Stimulated activated CD8-positive, alpha-beta memory T cell treated with anti-CD3 and anti-CD28 coated beads, Interleukin-7, amount 100 ng/mL, for 4 hours (primary cell): ENCODE data around the gene DNASE2.
"Not testable (repeated sequence)": the region's sequence is repeated elsewhere in the genome, so short reads cannot be mapped to it uniquely, and the experiment has no call there.

ENCODE experiments used
- DNase-seq, 2 donors: peaks; one replicate each; pipeline ENCODE4 v3.0.0-alpha.2; 2020; ENCODE audit warnings: low read depth in 2 of 2

The DNASE2 gene

DNA sequence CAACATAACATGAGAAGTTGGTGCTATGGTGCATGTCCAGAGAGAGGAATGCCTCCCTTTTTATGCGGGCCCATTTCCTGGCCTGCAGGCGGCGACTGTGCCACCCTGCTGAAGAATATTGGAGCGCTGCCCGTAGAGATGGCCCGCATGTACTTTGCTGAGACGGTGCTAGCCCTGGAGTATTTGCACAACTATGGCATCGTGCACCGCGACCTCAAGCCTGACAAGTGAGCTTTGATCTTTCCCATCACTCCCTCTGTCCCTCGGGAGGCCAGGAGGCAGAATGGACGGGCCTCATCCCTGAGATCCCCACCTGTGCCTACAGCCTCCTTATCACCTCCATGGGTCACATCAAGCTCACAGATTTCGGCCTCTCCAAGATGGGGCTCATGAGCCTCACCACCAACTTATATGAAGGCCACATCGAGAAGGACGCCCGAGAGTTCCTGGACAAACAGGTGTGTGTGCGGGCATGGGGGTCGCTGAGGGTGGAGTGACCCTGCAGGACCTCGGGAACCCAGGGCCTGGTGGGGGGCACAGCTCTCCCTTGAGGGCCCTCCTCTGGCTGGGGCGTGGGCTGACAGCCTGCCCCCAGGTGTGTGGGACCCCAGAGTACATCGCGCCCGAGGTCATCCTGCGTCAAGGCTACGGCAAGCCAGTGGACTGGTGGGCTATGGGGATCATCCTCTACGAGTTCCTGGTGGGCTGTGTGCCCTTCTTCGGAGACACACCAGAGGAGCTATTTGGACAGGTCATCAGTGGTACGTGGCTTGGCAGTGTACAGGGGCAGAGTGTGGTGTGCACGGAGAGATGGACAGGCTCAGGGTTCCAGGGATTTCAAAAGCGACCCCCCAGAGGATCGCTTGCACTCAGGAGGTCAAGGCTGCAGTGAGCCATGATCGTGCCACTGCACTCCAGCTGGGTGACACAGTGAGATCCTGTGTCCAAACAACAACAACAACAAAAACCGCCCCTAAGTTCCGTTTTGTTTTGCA lies 16.2 kb downstream of the DNASE2 start:
- no peak for DNase-seq

DNA sequence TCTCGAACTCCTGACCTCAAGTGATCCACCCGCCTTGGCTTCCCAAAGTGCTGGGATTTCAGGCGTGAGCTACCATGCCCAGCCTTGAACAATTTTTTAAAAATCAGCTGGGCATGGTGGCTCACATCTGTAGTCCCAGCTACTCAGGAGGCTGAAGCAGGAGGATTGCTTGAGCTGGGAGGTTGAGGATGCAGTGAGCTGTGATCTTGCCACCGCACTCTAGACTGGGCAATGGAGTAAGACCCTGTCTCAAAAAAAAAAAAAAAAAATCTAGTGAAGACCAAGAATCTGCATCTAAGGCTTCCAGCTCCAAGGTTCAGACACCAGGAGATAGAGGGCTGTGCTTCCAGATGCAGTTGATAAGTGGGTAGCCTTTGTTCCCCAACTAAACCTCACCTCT lies 17.1 kb downstream of the DNASE2 start:
- no peak for DNase-seq

DNA sequence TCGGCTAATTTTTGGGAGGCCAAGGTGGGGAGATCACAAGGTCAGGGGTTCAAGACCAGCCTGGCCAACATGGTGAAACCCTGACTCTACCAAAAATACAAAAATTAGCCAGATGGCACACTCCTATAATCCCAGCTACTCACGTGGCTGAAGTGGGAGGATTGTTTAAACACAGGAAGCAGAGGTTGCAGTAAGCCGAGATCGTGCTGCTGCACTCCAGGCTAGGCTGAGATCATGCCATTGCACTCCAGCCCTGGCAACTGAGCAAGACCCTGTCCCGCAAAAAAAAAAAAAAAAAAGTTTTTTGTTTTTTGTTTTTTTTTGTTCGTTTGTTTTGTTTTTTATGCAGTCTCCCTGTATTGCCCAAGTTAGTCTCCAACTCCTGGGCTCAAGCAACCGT lies 21.7 kb downstream of the DNASE2 start:
- no peak for DNase-seq

DNA sequence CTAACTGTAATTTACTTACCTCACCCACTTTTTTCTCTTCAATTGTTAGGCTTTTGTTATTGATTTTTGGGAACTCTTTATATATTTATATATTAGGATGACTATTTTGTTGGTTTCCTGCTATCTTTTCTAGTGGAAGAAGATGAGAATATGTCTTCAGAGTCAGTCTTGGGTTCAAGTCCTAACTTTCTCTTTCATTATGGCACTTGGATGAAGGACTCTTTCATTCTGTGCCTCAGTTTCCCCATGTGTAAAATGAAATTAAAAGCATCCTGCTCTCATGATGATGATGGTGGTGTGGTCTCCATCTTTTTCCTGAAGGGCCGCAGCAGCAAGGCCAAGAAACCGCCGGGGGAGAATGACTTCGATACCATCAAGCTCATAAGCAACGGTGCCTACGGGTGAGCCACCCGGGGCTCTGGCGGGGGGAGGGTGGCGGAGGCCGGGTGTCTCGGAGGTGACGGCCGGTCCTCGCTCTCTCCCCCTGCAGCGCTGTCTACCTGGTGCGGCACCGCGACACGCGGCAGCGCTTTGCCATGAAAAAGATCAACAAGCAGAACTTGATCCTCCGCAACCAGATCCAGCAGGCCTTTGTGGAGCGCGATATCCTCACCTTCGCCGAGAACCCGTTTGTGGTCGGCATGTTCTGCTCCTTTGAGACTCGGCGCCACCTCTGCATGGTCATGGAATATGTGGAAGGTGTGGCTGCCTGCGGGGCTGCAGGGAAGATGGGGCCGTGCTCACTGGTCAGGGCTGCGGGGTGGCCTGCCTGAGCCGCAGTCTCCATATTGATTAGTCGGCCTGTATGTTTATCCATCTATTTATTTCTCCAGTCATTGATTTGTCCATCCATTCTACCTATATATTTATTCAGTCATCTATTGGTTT lies 23.0 kb downstream of the DNASE2 start:
- no peak for DNase-seq

DNA sequence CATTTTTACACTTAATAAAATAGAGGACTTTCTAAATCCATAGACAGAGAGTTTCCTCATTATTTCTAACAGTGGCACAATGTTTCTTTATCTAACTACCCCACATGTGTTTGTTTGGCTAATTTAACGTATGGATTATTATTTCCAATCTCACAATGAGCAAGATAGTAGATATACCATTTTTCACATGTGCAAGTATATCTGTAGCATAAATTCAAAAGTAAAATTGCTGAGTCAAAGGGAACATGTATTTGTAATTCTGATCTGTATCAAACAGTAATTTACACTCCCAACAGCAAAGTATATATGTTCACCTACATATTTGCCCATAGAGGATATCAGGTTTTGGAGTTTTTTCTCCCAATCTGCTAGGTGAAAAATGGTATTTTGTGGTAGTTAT lies 24.6 kb downstream of the DNASE2 start:
- DNase-seq, result no peak

DNA sequence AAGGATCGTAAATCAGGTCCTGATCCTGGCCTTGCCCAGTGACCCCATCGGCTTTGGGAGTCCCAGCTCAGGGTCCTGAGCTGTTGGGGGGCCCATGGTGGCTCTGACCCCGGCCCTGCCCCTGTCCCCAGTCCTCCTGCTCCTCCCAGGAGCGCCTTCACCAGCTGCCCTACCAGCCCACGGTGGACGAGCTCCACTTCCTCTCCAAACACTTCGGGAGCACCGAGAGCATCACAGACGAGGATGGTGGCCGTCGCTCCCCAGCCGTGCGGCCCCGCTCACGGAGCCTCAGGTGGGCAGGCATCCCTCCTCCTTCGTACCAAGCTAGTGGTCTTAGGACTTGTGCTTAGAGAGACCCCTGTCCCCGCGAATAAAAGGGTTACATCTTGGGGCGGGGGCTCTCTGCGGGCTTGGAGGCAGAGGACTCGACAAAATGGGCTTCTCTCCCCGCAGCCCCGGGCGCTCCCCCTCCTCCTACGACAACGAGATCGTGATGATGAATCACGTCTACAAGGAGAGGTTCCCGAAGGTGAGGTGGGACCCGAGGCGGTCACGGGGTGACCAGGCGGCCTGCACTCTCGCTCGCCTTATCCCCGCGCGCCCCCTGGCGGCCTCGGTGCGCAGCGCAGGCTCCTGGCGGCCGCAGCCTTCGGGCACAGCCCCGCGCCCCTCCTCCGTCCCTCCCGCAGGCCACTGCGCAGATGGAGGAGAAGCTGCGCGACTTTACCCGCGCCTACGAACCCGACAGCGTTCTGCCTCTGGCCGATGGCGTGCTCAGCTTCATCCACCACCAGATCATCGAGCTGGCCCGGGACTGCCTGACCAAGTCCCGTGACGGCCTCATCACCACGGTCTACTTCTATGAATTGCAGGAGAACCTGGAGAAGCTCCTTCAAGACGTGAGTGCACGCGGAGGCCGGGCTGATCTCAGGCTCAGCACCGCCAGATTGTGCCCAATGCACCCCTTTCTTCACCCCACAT lies 33.8 kb downstream of the DNASE2 start:
- peak; percentile 67 to 74 for DNase-seq

DNA sequence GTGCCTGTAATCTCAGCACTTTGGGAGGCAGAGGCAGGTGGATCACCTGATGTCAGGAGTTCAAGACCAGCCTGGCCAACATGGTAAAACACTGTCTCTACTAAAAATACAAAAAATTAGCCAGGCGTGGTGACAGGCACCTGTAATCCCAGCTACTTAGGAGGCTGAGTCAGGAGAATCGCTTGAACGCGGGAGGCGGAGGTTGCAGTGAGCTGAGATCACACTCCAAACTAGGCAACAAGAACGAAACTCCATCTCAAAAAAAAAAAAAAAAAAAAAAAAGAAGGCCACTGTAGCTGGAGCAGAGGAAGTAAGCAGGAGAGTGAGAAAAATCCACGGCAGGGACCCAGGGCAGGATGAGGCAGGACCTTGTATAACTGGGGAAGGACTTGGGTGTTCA lies 34.6 kb downstream of the DNASE2 start:
- DNase-seq, result not testable (repeated sequence)

DNA sequence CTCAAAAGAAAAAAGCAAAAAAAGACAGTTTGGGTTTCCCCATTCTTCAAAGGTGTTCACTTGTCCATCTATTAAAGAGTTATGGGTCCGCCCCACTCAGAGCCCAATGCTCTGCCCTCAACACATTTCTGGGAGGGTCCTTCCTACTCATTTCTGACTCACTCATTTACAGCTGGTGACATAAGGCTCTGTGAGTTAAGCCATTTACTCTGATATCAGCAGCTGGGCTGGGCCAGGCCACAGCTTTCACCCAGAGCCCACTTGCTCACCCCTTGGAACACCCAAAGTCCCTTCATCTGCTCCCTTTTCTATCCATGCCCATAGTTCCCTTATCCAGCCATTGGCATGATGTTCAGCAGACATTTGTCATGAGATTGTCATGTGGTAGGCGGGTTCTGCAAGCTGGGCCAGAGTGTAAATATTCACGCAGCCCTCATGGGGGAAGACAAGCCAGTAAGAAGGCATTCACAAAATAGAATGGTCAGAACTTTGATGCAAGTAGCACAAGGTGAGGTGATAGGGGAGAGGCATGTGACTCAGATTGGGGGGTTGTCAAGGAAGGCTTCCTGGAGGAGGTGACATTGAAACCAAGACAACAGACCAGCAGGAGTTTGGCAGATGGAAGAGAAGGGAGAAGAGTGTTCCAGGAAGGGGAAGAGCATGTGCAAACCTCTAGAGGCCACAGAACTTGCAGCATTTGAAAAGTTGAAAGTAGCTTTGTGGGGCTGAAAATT lies 37.1 kb downstream of the DNASE2 start:
- DNase-seq, result no peak

DNA sequence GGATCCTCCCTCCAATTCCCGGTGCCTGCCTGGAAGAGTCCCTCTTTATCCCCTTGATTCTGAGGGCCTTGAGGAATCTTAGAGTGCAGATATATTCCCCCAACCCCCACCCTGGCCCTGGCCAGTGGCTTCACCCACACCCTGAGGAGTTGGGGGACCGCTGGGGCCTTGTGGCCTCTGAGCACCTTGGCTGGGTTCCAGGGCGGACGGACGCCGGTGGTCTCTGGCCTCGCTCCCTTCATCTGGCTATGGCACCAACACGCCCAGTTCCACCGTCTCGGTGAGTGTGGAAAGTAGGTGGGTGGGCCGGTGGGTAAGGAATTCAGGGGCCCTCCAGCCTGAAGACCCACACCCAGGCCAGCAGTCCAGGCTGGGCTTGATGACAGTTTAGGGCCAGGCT lies 37.9 kb downstream of the DNASE2 start:
- no peak for DNase-seq

DNA sequence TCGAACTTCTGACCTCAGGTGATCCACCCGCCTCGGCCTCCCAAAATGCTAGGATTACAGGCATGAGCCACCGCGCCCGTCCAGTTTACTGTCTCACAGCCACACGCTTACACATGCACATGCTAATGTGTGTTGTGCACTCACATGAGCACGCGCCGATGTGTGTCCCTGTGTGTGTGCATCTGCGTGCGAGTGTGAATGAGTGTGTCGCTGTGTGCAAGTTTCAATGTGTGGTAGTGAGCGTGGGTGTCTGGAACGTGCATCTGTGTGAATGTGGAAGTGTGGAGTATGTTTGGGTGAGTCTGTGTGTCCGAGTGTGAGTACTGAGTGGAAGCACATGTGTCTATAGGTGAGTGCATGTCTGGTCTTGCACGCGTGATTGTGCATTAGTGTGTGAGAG lies 38.7 kb downstream of the DNASE2 start:
- DNase-seq, result no peak

DNA sequence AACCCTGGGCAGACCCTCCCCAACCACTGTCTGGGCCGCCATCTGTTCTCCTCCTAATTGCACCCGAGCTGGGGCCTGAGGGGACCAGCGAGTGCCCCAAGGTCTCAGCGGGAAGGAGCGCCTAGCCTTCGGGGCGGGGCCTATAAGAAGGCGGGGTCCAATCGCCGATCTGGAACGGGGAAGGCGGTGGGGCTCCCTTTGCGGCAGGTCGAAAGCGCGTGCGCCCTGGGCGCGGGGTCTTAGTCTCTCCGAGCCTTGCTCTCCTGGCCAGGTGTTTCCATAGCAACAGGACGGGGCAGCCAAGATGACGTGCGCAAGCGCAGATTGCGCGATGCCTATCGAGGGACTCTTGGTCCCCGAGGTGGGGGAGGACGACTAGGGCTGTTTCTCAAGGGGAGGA lies 40.2 kb downstream of the DNASE2 start:
- DNase-seq, result no peak

DNA sequence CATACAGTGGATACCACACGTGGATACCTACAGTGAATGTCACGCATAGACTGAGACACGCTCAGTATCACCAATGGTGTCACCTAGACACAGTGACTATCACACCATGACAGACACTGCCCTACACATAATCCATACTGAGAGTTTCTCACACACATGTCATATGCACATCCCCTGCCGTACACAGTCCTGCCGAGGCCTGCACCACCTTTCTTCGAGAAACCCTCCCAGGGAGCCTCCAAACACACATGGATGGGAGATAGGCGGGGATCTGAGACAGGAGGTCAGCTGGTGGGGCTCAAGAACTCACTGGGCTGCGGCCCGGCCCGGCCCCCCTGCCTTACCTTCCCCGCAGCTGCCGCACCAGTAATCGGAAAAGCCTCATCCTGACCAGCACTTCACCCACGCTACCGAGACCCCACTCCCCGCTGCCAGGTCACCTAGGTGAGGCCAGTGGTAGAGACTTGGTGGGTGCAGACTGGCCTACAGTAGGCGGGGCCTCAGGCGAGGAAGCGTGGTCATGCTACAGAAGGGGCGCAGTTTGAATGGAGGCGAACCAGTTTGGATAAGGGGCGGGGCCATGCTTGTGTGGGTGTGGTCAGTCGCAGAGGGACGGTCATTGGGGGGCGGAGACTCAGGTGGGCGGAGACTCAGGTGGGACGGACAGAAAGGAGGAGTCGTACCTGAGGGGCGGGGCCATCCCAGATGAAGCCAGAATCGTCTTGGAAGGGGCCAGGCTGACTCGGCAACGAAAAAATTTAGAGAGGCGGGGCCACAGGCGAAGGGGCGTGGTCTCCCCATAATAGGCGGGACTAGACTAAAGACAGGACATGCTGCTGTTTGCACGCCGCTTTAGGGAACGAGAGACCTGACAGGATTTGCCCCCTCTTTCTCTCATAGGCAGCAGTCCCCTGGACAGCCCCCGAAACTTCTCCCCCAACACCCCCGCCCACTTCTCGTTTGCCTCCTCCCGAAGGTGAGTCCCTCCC lies 40.9 kb downstream of the DNASE2 start:
- no peak for DNase-seq

DNA sequence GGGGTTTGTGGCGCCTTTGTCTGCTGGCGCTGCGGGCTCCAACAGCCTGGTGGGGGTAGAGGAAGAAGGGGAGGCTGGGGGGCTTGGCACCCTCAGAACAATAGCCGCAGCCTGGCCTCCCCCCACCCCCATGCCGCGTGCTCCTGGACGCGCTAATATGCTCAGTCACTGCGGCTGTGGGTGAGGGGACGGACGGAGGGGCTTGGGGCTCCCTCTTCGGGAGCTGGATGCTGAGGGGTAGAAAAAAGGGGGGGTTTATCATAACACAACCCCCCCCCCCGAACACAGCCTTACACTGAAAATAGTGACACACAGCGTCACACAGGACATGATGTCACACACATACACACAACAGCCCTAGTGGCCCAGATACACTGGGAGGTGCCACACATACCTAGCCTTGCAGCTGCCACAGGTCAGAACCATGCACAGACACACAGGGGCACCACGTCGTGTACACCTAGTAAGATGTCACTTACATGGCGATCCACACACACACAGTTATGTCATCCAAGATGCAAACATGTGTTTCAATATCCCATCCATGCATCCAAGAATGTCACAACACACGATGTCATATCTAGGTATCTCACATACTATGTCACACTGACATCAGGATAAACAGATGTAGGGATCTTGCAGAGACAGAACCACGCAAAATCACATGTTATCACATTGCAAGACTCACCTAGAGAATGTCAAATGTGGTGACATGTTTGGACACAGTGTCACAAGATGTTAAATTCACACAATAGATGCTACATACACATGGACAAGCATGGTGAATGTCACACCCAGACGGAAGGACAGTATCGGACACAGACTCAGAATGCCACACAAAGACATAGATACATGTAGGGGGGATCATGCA lies 42.1 kb downstream of the DNASE2 start:
- no peak for DNase-seq

DNA sequence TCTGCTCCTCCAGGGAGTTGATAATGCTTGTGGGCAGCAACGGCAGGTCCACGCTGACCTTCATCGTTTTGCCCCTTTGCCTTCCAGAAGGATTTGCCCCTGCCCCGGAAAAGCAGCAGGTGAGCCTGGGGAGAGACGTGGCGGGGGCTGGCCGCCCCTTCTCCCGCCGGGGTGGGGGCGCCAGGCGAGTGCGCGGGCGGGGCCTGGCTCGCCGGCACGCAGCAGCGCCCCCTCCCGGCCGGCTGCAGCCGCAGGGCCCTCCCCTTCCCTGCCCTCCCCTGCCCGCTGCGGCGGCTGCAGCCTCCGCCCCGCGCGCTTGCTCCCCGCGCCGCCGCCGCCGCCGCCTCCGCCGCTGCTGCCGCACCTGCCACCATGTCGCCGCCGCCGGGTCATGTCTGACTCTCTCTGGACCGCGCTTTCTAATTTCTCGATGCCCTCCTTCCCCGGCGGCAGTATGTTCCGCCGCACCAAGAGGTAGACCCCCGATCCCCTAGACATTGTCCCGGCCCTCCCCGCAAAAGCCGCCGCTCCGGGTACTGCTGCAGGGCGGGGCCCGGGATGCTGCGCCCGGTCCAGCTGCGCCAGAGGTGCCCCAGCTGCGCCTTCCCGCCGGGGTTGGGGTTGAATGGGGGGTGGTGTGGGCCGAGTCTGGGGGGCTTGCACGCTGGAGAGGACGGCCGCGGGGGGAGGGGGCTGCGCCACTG lies 42.9 kb downstream of the DNASE2 start, which contains the start of gene MAST1:
TSS of gene MAST1 (plus strand) at position 334 of the 704 bp plus-strand sequence. CDS start at position 392, 58 bp downstream.
- peak in 1 of 2 donors; percentile 19 for DNase-seq

DNA sequence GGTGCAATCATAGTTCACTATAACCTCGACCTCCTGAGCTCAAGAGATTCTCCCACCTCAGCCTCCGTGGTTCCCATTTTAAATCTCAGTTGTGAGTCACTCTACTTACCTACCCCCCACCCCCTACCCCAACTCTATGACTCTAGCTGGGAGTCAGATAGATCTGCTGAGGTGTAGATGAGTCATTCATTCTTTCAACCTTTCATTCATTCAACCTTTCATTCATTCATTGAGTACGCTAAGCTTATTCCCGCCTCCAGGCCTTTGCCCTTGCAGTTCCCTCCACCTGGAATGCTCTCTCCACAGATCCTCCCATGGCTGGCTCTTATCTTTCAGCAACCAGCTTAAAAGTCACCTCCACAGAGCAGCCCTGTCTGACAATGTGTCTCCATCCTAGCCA lies 44.0 kb downstream of the DNASE2 start:
- DNase-seq, result no peak

DNA sequence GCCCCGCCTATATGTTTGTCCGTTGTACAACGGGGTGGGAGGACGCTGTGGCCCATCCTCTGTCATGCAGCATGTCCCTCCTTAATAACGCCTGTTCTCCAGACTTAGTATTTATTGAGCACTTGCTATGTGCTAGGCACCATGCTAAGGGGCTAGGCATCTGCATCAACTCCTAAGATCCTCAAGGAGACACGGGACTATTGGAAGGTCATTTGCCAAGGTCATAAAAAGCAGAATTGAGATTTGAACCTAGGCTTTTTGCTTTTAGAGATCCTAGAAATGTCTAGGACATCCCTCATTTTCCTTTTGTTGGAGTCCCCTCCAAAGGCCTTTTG lies 44.8 kb downstream of the DNASE2 start:
- DNase-seq, result no peak

DNA sequence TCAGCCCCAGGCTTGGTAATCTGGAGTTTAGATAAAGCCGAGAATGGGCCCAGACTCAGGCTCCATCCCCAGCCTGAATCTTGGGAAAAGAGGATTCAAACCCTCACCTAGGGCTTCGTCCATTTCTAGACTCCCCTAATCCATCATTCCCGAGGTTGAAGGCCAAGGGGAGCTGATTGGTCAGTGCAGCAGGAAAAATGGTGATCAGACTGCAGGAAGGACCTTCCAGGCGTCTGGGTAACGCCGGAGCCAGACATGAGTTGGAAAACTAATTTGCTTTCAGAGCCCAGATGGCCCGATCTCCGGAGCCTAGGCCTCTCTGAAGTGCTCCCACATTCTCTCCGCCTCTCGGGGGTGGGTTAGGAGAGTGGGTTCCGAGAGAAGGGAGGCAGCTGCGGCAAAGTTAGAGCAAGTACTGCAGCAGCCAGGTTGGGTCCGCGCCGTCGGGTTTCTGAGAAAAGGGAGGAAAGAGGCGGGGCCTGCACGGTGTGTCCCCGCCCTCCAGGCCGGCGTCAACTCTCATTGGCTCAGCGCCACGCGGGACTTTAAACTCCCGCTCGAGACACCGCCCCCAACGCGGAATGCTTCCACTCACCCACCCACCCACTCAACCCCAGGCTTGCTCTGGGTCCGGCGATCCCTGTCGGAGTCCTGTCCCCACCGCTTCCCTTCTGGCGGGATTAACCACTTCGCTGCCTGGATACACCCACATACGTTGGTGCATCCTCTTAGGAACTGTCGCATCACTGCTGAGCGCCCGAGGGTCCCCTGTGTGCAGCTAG lies 46.1 kb downstream of the DNASE2 start:
- no peak for DNase-seq
